Lung microvascular endothelial cell (primary cell): ENCODE data around the gene MPPE1. TPM values are rescaled to one million over a fixed set of nuclear protein-coding genes. Genes with fewer than 3 reads are reported as not detected.
"Not testable (repeated sequence)": the region's sequence is repeated elsewhere in the genome, so short reads cannot be mapped to it uniquely, and the experiment has no call there.

Experiments used
- DNase-seq, 2 donors: peaks; one replicate each; pipeline versions ENCODE4 v3.0.0 to v3.0.0-alpha.2; 2010; ENCODE audit warnings: low read depth in 2 of 2
- total RNA-seq: library from RNA; depleted of rRNA; stranded (reverse); fragments of >200 nt; gene quantifications from 2 replicates; pipeline ENCODE4 v1.2.1, GENCODE V29; 2014

MPPE1 gene, protein sequence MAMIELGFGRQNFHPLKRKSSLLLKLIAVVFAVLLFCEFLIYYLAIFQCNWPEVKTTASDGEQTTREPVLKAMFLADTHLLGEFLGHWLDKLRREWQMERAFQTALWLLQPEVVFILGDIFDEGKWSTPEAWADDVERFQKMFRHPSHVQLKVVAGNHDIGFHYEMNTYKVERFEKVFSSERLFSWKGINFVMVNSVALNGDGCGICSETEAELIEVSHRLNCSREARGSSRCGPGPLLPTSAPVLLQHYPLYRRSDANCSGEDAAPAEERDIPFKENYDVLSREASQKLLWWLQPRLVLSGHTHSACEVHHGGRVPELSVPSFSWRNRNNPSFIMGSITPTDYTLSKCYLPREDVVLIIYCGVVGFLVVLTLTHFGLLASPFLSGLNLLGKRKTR
- 11.6 and 13.9 TPM in 2 replicates for total RNA-seq

DNA sequence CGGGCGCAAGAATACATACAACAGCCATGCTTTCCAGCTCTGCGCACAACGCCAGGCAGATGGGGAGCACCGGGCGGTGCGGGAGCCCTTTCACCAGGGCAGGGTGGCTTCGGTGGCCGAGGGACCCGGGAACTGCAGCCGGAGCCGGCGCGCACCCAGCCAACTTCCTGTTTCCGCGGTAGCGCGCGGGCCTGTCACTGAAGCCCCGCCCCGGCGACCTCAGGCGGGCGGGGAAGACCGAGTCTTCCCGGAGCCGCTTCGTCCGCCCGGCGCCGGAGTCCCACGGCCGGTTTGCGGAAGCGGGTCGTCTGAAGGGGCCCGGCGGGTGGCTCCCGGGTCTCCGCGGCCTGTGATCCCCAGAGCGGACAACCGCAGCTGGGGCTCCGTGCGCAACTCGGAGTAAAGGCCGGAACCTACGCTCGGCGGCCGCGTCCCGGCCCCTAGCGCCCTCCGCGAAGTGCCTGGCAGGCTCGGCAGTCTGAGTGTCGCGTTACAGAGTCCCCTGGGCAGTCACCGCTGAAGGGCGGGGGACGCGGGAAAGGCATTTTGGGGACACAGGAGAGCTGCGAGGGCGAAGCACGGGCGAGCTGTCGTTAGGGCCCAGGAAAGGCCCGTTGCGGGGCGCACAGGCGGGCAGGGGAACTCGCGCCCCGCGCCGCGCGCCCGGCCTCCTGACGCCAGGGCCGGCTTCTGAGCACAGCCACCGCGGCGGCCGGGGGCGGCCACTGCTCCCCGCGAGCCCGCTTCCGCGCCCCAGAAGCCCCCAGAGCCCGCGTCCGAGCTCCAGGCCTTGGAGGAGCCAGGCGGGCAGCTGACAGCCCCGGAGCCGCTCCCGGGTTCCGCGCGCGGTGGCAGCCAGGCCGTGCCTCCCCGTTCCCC is at the start of gene MPPE1:
TSS of gene MPPE1 (minus strand) at position 136 of the 879 bp plus-strand sequence. CDS start 11,053 bp downstream, outside the sequence.
- peak; percentile 86 to 88 for DNase-seq

DNA sequence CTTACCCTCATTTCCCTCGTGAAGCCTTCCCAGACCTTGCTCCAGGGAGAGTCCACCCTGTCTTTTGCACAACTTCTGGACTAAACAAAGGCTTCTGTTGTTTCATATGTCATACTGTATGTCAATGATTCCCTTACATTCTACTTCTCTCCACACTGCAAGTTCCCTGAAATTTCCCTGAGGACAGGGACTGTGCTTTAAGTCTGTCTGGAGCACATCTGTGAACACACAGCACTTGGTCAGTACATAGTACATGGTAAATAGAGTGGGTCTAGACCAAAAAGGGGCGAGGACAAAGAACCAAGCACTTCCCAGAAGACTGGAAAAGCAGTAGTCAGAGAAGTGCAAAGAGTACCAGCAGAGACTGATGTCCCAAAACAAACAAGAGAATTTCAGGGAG is 49.5 kb upstream of the MPPE1 start:
- DNase-seq = no peak

DNA sequence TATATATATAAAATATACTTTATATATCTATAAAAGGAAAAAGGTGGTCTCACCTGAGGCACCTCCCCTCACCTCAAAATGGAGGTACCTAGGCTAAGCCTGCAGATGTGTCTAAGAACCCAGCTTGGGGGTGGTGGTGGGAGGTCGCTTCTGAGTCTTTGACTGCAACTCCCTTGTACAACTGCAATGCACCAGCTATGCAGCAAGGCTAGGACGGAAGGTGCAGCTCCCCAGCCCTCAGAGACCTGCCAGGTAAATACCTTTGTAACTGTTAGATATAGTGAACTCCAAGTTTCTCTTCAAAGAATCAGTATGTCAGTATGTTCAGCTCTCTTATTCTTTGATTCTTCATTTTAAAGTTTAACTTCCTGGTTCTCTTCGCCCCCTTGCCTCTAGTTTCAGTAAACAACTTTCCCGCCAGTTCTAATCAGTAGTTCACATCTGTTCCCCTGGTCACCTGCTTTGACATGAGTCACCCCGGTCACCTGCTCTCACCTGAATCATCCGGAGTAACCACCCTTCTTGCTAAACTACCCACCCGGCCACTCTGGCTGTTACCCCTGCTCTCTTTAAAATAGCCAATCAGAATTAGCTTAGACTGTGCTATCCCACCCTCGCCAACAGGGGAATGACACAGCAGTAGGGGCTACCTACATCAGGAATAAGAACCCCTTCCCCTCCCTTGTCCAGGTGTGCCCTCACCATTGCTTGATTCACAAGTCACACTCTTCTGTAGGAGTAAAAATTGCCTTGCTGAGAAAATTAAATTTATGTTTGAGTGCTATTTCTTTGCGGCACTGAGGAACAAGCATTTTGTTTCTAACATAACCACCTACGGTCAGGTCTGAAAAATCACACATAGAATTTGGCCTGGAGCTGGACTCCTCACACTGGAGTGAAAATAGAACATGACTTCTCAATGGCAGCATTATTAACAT is 48.5 kb upstream of the MPPE1 start:
- DNase-seq = no peak

DNA sequence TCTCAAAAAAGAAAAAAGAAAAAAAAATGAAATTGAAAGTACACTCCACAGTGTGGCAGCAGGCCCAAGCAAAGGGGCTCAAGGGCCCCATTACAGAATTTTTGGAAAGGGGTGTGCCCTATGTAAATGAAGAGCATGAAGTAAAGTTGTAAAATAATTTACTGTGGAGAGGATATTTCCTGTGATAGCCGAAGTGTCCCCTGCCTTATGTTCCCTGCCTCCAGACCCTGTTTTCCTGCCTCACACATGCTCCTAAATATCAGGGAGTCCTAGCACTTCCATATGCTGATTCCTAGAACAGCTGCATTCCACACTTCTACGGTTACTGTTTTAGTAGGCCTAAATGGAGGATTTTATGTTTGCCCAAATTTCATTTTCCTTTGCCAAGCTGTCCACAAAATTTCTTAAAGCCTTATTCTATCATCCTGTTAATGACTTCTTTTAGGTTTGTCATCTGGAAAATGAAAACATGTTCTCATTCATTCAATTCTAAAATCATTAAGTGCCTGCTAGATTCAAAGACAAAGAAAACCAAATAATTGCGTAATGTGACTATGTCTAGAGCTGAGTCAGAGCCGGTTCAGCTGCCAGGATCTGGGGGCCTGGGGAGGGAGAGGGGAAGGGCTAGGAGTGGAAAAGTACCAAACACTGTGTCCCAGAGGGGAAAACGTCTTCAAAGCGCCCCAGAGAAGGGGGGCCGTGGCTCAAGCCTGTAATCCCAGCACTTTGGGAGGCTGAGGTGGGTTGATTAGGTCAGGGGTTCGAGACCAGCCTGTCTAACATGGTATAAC is 47.3 kb upstream of the MPPE1 start:
- peak; percentile 50 to 82 for DNase-seq

DNA sequence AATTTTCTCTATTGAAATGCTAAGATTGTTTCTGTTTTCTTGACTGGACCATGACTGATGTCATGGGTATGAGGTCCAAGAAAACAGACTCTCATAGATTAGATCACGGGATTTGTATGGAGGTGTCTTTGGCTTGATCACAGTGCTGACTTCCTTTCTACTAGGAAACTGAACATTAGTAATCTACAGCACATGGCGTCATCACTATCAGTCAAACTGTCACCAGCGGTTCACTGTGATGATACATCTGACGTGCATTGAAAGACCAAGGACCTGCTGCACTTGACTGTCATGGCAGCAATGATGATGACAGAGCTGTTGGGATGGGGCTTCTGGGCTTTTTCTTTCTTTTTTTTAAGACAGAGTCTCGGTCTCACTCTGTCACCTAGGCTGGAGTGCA is 45.0 kb upstream of the MPPE1 start:
- DNase-seq = peak in 1 of 2 donors; percentile 34

DNA sequence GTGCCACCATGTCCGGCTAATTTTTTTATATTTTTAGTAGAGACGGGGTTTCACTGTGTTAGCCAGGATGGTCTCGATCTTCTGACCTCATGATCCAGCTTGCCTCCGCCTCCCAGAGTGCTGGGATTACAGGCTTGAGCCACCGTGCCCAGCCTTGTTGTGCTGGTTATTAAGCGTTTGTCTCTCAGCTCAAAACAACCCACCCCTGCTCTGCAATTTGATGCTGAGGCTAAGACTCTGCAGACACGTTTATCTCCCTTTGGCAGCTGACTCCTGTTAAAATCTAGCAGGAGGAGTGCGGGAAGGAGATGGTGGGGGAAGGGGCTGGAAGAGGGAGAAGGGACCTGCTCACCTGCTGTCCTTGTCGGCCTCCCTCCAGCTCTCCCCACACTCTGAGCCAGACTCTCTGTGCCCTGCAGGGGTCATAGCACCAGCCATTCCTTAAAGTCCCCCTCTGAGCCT is 43.3 kb upstream of the MPPE1 start:
- no peak for DNase-seq

DNA sequence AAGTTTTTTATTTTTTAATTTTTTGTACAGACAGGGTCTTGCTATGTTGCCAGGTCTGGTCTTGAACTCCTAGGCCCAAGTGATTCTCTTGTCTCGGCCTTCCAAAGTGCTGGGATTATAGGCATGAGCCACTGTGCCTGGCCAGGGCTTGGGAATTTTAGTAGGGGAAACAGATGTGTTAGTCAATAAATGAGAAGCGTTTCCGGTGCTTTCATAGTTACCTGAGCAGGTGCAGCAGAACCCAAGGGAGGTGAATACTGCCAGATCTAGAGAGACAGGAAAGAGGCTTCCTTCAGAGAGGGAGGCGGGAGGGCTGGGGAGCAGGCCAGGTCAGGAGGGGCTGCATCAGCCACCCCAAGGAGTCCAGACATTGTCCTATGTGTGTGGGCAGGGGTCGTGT is 42.7 kb upstream of the MPPE1 start:
- DNase-seq = no peak

DNA sequence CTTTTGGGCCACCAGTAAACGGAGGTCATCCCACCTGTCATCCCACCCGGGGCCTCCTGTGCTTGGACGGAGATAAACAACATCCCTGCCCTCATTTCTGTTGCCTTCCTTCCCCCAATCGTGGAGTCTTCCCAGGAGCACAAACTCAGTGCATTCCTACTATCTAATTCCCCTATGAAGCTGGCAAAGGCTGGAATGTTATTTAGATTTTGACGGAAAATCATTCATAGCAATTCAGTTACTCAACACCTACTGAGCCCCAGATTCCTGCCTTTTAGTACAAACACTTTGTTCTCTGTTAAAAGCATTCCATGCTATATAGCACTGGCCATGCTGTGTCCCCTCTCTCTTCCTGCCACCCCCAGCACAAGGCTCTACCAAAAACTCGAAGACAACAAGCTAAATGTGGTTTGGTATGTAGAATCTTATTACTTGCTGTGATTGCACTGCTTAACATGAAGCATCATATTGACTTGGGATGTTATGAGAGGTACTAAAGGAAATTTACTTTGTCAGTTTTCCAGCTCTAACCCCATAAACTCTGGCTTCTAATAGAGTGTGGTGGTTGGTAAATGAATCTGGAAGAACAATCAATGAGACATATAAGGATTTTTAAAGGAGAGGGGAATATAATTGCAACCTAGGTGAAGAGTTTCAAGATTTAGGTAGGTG is 40.9 kb upstream of the MPPE1 start:
- peak in 1 of 2 donors; percentile 17 for DNase-seq

DNA sequence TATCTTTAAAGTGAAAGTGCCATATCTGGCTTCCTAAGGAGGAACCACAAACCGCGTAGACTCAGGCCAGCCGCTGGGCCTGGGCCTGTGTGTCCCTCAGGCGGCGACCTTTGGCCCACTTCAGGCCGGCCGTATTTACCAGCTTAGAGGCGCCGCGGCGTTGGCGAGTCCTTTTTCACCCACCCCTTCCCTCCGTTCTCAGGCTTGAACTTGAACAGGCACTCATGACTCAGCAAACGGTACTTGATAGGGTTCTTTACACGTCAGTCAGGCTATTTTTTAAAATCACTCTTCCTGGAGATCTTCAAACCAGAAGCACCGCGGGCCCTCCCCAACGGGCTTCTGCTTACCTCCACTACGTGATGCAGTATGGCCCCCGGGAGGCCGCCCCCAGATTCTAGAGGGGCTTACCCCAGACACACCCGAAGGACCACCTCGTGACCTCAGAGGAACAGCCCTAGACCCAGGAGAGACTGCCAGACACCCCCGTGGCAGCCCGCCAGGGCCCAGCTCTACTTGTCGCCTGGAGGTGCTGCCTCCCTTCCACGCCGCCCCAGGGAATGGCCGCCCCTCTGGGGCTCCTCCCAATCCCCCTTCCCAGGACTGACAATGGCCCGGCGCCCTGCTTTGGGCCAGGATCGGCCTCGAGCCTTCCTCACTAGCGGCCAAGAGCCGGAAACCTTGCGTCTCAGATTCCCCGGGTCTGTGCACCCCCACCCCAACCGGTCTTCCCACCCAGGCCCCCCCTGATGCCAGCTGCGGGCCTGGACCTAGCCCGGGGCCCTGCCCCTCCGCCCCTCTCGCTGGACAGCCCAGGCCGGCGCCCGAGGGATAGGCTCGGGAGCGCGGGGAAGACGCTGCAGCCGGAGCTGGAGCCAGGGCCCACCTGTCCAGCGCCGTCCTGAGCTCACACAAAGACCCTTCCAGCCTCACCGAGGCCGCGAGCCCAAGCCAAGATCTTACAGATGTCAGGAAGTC is 39.4 kb upstream of the MPPE1 start:
- peak; percentile 88 to 96 for DNase-seq

DNA sequence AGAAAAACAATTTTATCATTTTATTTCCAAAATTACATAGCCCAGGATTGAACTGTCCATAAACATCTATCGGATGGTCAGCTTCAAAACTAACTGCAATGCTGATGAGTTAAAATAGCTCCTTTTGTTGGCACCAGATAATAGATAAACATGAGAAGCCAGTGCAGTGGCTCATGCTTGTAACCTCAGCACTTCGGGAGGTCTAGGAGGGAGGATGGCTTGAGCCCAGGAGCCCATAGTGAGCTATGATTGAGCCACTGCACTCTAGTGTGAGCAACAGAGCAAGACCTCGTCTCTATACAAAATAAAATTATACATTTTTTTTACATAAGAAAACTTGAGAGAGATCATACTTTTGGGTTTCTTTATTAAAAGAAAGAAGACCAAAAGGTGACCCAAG is 38.6 kb upstream of the MPPE1 start:
- DNase-seq = peak; percentile 10 to 78

DNA sequence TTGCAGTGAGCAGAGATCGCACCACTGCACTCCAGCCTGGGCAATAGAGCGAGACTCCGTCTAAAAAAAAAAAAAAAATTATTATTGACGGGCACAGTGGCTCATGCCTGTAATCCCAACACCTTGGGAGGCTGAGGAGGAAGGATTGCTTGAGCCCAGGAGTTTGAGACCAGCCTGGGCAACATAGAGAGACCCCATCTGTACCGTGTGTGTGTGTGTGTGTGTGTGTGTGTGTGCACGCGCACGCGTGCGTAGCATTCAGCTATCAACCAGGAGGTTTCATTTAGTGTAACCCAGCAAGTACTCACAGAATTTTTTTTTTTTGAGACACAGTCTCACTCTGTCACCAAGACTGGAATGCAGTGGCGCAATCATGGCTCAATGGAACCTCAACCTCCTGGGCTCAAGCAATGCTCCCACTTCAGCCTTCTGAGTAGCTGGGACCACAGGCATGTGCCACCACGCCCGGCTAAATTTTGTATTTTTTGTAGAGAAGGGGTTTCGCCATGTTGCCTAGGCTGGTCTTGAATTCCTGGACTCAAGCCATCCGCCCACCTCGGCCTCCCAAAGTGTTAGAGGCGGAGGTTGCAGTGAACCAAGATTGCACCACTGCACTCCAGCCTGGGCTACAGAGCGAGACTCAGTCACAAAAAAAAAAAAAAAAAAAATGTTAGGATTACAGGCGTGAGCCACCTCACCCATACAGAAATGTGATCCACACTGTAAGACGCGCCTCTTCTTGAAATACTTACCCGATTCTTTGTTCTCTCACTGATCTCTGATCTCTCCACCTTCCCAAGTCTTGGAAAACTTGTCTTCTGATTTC is 37.9 kb upstream of the MPPE1 start:
- DNase-seq = not testable (repeated sequence)

DNA sequence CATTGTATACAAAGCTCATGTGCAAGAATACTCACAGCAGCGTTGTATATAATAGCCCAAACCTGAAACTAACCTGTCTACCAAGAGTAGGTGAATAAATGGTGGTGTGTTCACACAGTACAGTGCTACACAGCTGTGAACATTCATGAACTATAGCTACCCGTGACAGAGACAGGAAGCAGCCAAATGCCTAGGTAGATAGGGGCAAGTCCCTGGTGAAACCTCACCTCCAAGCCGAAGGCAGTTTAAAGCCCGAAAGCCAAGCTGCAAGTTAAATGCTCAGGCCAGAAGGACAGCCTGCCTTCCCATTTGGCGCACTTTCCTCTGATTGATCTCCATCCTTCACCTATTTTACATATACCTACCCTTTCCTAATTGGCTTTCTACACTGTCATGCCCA is 36.7 kb upstream of the MPPE1 start:
- no peak for DNase-seq

DNA sequence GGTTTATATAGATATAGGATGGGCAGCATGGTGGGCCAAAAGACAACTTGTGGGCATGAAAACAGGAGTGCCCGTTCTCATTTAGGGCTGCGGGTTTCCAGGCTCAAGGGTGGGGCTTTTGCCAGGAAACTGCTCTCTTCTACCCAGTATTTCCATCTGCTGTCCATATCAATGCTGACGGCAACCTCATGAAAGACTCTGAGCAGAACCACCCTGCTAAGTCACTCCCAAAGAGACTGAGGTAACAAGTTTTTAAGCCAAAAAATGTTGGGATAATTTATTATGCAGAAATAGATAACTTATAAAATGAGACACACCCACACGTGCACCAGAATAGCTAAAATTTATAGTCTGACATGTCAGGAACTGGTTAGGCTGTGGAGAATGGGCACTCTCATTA is 36.1 kb upstream of the MPPE1 start:
- DNase-seq = no peak

DNA sequence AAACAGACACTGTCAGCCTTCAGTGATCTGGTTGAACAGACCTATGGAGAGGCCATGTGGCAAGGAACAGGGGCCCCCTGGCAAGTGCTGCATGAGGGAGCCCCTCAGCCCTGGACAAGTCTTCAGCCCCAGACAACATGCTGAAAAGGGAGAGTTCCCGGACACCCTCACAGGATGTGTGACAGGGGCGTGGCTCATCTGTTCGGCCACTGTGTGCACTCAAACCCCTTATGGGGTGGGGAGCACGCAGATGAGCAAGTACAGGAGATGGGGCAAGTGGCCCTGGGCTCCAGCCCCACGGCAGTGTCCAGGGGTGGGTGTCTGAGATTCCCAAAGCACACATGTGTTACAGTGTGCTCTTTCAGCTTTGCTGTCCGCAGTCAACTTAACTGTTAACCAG is 35.4 kb upstream of the MPPE1 start:
- DNase-seq = no peak

DNA sequence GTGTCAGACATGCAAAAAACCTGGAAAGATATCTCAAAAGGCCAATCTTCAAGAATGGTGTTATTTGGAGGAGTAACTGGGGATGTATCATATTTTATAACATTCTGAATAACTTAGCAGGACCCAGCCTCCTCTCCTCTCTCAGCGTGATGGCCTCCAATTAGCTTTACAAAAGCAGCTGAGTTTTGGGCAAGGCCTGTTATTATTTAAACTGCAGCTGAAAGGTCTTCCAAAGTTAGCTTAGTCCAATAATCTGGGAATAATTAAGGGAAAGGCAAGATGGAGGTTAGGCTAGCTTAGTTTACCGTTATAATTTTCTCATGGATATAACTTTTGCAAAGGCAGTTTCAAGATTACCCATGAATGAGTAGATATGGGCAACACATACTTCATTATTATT is 32.8 kb upstream of the MPPE1 start:
- no peak for DNase-seq

DNA sequence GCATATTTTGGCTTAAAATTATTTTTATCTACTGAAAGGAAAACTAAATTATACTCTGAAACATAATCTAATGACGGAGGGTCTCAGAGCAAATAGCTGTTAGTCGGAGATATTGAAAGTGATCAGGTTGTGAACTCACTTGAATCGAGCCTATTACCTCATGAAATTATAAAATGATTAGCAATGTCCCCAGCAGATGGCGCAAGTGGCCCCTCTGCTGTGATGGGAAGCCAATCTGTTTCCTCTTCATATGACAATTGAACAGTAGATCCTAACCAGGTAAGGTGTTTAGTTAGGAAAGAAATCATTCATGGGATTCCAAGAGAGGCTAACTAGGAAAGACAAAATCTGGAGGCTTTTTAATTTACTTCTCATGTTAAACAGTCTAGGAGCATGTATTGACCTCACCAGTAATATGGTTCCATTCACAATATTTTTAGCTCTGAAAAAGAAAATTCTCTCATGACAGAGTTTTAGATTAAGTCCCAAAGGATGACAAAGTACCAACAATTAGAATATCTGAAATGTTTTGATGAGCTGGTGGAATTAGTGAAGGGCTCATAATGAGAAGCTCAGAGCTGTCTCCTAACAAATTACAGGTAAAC is 29.9 kb upstream of the MPPE1 start:
- DNase-seq = peak; percentile 69 to 82

DNA sequence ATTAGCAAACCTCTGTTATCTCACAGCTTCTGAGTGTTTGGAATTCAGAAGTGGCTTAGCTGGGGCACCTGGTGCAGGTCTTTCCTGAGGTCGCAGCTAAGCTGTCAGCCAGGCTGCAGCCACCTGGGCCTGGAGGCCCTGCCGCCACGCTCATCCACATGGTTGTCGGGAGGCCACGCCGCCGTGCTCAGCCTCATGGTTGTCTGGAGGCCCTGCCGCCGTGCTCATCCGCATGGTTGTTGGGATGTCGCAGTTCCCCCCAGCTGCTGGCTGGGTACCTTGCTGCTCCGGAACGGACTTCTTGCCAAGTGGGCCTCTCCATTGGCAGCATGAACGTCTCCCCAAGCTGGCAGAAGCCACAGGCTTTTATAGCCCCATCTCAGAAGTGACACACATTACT is 24.3 kb upstream of the MPPE1 start:
- no peak for DNase-seq
